HG03565 (cell line): Measurements from ENCODE around the gene SLC35B2.
"Not testable (repeated sequence)": the region's sequence is repeated elsewhere in the genome, so short reads cannot be mapped to it uniquely, and the experiment has no call there.

Experiments used
- ATAC-seq: cut with Tn5 transposase; IDR thresholded peaks from one replicate; pipeline ENCODE4 v1.9.1; 2021; ENCODE audit warnings: mild to moderate bottlenecking, moderate library complexity; ENCODE audit not compliant: unreplicated experiment

The SLC35B2 gene

DNA sequence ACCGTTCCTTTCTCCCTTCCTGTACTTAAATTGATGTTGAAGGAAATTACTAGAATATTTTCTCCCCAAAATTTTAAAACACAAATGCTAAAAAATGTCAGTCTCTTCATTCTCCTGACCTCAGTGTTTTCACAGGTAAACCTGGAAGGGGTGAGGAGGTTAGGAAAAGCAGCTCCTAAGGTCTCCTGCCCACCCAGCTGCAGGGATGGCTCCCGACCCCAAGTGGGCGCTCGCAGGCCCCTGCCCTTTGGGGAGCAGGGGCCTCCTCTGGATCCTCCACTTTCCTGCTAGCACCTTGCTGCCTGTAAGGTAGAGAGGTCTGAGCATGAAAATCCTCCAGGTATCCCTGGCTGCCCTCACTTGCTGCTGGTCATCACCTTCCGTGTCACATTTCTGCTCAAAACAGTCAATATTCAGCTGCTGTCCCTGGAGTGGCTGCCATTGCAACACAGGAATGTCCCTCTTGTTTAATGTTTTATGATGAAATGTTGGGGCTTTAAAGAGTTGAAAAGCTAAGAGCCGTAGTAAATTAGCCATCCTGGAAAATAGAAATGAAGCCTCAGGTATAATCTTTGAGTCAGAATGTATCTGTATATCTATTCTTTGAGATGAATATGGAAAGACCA is 21.3 kb downstream of the SLC35B2 start:
- no peak for ATAC-seq

DNA sequence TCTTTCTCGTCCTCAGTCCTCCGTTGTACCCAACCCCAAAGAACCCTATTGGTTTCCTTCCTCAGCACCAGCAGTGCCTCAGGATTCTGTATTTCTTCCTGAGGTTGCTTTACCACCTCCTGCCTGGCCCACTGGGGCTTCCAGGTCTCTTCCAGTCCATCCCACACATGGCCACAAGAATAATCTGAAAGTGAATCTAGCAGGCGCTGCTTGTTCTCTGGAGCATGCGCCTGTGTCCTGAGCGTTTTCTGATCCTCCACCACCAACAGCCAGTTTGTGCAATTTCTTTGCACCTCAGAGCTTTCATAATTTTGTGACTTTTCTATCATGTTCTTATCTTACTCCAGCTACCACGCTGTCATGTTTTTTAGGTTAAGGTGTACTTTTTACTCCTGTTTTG is 22.1 kb downstream of the SLC35B2 start:
- no peak for ATAC-seq

DNA sequence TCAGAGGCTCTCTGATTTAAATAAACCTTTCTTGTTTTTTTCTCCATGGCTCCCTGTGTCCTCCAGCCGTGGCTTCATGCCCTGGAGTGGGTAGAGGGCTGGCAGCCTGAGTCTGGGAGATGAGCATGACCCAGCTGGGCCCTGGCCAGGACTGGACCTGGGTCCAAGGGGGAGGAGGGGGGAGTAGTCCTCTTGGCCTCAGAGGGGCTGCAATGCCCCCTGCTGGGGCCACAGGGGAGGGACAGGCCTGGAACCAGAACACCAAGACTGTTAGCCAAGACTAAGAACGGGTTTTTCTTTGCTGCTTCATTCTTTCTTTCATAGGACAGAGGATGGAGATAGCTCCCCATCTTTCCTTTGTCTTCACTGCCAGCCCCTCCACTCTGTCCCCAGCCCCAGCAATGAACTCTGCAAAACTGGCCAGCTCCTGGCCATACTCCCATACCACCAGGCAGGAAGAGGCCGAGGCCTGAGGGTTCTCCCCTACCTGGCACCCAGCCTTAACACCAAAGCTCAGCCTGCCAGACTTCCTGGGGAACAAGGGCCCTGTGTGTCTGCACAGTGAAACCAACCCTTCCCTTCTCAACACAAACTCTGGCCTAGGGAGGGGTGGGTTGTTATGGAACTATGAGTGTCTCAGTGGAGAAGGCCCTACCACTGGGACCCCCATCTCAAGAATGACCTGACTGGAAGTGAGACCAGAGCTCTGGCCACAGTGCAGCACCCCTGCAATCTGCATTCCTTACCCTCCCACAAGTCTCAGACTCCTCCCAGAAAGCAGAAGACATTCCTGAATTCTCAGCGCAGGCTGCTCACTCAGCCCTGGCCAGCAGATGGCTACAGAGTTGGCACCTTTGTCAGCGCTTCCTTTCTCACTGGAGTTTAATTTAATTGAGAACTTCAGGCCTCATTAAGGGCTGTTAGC is 23.0 kb downstream of the SLC35B2 start:
- no peak for ATAC-seq

DNA sequence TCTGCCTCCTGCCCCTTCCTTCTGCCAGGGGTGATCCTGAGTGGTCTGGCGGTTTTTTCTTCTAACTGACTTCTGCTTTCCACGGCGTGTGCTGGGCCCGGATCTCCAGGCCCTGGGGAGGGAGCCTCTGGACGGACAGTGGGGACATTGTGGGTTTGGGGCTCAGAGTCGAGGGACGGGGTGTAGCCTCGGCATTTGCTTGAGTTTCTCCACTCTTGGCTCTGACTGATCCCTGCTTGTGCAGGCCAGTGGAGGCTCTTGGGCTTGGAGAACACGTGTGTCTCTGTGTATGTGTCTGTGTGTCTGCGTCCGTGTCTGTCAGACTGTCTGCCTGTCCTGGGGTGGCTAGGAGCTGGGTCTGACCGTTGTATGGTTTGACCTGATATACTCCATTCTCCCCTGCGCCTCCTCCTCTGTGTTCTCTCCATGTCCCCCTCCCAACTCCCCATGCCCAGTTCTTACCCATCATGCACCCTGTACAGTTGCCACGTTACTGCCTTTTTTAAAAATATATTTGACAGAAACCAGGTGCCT is 23.7 kb downstream of the SLC35B2 start:
- no peak for ATAC-seq

DNA sequence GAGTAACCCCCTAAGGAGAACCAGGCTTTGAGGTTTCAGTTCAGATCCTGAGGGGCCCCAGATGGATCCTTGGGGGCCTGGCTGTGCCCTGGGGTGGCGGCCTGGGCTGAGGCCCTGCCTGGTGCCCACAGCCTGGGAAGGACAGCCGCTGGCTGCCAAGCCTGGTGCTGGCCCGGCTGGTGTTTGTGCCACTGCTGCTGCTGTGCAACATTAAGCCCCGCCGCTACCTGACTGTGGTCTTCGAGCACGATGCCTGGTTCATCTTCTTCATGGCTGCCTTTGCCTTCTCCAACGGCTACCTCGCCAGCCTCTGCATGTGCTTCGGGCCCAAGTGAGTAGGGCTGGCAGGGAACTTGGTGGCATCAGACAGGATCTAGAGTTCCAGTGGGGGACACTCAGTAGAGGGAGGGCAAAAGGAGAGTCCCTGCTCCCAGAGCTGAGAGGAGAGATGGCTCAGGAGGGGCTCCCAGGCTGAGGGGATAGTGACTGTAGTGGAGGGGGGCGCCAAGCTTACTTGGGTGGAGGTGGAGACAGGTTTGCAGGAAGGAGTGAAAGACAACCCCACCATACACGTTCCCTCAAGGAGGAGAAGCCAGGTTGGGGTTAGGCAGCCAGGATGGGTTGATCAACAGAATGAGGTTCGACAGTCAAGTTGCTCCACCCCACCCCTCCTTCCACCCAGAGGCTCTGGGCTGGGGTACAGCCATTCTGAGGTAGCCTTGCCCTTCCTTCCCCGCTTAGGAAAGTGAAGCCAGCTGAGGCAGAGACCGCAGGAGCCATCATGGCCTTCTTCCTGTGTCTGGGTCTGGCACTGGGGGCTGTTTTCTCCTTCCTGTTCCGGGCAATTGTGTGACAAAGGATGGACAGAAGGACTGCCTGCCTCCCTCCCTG is 24.4 kb downstream of the SLC35B2 start:
- no peak for ATAC-seq

DNA sequence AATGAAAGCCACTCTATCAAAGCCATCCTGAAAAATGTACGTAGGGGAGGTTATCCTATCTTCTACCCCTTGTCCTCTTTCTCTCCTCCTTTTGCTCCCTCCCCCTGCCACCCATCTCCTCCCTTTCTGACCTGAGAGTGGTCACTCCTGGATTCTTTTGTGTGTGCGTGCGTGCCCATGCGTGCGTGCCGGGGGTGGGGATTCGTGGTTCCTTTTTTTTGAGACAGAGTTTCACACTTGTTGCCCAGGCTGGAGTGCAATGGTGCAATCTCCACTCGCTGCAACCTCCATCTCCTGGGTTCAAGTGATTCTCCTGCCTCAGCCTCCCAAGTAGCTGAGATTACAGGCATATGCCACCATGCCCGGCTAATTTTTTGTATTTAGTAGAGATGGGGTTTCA is 25.9 kb downstream of the SLC35B2 start:
- not testable (repeated sequence) for ATAC-seq

DNA sequence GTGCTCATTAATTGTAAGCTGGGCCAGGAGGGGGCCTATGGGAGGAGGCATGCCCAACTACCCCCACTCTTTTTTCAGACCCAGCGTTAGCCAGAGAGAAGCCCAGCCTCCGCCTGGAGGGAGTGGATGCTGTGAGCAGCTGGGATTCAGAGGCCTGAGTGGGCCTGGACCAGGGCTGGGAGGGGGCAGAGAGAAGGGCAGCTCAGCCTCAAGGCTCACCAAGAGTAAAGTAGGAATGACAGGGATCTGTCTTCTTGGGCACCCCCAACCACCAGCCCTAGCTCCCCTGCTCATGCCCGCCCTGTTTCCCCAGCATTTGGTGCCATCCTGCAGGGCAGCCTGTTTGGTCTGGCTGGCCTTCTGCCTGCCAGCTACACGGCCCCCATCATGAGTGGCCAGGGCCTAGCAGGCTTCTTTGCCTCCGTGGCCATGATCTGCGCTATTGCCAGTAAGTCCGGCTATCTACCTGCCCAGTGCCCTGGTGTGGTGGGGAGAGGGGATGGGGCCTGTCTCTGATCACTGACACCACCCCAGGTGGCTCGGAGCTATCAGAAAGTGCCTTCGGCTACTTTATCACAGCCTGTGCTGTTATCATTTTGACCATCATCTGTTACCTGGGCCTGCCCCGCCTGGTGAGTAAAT is 27.2 kb downstream of the SLC35B2 start:
- no peak for ATAC-seq

DNA sequence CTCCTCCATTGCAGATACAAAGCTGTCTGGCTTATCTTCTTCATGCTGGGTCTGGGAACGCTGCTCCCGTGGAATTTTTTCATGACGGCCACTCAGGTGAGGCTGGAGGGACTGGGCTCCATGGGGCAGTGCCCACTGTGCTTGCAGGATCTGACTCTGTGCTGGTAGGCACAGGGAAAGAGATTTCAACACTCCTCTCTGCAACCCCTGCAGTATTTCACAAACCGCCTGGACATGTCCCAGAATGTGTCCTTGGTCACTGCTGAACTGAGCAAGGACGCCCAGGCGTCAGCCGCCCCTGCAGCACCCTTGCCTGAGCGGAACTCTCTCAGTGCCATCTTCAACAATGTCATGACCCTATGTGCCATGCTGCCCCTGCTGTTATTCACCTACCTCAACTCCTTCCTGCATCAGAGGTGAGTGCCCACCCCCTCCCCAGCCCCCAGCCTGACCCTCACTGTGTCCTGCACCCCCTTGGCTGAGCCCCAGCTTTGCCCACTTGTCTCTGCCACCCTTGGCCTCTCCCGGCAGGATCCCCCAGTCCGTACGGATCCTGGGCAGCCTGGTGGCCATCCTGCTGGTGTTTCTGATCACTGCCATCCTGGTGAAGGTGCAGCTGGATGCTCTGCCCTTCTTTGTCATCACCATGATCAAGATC is 27.8 kb downstream of the SLC35B2 start:
- no peak for ATAC-seq

DNA sequence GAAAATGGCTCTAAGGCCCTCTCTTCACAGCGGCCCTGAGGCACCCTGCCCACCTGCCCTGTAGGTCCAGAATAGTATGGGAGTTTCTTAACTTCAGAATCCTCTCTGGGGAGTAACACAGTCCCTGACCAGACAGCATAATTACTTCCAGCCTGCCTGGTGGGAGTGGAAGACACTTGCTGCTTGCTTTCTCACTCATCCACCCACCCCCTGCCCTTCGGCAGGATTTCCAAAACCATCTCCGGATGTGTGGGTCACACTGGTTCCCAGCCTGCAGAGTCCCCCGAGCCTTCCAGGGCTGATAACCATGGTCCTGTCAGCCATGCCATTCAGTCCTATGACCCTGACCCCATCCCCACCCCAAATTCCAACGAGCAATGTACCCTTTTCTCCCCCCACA is 28.5 kb downstream of the SLC35B2 start:
- ATAC-seq = no peak

DNA sequence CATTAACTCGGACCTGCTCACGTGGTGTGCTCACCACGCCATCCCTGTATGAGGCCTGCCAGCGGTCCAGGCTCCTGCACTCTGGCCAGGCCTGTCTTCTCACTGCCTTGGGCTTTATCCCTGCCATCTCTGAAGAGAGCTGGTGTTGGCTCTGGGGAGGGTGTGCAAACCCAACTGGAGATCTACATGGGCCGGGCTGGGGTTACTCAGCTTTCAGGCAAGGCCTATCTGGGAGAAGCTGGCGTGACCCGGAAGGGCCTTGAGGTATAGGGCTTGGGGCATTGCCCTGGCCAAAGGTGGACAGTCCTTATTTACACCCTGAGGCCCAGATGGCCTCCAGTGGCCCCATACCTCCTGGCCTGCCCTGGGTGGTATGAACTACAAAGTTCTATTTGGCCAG is 28.9 kb downstream of the SLC35B2 start:
- ATAC-seq = no peak

DNA sequence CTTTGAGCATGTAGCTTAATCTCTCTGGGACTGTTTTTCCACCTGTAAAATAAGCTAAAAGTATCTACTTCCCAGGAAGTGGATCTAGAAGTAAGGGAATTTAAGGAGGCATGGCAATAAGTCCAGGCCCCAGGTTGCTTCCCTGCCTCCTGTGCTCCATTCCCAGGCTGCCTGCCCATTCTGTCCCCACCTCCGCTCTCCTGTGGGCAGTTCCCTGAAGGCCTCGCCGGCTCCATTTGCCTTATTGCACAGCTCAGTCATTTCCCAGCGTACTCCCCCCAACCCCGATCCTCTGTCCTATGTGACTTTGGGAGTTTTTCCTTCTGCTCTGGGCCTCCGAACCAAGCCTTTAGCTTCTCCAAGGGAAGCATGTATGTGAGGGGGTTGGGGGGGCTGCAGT is 29.3 kb downstream of the SLC35B2 start:
- ATAC-seq = no peak

DNA sequence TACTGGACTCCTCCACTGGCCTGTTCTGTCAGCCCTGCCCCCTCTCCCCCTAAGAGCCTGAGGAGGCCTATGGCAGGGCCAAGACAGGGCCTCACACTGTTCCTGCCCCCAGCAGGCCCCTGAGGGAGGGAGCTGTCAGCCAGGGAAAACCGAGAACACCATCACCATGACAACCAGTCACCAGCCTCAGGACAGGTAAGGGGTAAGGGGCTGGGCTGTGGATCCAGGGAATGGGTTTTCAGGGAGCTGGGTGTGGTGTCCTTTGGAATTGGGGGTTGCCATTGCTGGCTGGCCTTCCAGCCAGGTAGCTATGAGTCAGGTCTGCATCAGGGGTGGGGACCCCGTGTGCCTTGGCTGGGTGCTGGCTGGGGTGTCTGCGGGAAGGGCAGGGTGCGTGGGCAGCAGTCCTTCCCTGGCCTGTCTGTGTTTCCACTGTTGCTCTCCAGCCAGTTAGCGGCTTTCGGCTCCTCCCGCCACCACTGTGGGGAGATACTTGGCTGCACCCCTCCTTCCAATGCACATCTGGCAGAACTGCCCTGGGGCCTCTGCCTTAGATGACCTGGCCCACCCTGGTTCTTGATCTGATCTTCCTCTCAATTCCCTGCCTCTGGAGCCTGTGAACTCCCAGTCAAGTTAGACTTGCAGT is 30.1 kb downstream of the SLC35B2 start:
- ATAC-seq = no peak

DNA sequence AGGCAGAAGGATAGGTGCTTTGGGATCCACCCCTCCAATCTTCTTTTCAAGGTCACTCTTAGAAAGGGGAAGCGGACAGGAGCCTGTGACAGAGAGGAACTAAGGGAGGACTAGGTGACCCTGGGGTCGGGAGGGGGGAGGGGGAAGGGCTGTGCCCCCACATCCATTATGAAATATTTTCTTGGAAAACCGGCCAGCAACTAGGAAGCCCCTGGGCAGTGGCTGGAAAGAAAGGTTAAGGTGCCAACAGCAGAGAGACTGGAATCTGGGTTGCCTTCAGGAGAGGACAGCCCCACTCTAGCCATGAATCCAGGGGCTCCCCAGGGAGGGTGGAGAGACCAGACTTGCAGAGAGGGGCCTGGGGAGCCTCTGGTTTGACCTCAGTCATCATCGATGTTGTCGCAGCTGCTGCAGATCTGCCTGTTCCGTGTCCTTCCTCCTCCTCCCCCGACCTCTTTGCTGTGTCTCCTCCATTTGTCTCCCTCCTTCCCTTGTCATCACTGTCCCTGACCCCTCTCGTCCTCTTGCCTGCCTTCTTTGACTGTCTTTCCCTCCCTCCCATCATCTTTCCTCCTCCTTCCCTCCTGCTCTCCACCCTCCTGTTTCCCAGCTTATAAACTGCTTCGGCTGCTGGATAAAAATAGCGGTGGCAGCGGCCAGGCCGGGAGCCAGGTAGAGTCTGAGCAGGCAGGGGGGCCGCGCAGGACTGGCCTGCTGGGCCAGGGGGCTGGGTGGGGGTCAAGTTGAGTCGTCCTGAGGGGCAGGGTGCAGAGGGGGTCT is 30.8 kb downstream of the SLC35B2 start:
- no peak for ATAC-seq

DNA sequence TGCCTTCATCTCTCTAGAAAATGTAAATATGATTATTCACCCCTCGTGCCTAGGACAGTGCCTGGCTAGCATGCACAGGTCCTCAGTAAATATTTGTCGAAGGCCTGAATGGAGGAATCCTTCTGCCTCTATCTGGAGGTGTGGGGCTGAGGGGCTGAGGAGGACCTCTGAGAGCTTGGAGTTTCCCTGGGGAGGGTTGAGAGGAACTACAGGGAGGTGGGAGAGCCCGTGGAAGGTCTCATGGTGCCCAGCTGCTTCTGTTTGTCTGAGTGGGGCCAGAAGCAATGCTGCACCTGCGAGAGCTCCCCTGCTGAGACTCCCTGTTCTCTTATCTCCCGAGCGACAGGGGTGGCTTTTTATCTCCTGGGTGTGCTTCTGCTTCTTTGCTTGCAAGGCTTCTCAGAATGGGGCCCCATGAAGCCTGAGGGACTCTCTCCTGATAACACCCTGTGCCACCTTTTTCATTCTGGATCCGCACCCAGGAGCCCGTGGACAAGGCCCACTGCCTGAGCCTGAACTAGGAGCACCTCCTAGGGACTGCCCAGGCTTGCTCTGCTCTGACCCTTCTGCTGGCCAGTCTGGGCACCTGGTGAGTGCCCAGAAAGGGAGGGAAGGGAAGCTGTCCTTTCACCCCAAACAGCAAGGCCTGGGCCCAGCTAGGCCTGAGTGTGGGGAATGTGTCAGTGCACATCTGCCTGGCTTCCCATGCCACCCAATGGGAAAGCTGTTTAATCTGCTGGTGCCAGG is 31.6 kb downstream of the SLC35B2 start:
- ATAC-seq = no peak

DNA sequence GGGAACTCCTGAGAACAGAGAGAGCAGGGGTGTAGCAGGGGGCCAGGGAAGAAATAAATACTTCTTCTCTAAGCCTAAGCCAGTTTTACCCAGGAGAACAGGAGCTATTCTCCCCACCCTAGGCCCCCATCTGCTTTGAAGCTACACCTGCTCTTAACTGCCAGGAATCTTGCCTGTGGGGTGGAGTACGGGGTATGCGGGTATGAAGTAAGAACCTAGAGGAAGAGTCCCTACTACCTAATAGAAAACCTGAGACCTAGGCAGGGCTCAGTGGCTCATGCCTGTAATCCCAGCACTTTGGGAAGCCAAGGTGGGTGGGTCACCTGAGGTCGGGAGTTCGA is 32.4 kb downstream of the SLC35B2 start:
- no peak for ATAC-seq

DNA sequence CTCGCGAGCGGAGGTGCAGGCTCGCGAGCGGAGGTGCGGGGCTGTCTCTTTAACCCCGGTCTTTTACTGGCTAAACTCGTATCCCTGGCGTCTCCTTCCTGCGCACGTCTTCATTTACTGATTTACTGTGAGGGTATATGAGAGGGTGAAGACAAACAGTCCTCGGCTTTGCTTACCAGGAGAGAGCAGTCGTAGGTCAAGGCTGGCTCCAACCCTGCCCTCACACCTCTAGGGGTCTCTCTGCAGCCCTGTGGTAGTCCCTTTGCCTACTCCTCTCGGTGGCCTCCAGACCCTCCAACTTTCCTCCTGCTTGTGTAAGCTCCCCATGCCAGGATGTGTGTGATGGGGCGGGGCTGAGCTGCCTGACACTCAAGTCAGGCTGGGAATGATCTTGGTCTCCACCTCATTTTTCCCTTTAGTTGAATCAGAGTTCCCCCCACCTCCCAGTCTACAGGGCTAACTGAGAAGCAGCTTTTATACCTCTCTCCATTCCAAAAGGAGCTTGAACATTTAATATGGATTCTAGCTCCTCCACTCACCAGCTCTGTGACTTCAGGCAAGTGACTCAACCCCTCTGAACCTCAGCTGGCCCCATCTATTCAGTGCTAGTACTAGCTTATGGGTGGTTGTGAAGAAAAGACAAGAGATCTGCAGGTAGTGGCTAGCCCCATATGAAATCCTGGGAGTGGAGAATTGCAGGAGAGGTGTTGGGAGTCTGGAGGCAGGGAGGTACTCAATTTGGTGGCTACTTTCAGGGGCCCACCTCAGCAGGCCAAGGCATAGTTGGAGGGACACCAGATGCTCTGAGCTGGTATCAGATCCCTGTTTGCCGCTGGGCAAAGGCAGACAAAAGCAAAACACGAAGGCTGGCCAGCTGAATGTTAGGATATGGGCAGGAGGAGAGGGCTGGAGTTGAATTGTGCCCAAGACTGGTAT is 33.0 kb downstream of the SLC35B2 start:
- no peak for ATAC-seq

DNA sequence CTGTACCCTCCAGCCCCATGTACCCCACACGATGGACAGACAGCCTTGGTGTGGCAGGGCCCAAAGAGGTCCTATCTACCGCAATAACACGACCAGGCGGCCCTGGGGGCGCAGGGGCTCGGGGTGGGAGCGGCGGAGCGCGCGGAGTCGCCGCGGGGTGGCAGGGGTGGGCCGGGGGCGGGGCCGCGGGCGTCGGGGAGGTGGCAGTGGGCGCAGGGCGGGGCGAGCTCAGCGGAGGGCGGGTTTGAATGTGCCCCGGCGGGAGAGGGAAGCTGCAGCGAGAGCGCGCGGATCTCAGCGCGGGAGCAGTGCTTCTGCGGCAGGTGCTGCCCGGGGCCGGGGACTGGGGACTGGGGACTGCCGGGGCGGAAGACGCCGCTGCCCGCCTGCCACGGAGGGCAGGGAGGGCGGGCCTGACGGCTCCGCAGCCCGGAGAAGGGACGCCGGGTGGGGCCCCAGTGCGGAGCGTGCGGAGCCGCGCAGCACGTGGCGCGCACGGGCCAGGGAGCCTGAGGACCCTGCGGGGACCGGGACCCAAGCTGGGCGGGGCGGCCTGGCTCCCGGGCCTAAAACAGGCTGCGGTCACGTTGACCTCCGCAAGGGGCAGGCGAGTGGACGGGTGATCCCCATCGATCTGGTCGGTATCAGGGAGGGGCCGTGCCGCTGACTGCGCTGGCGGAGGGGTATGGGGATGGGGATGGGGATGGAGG is 33.9 kb downstream of the SLC35B2 start, which contains the start of gene SLC29A1:
Gene SLC29A1 (plus strand): TSS at position 277 of the 710 bp plus-strand sequence. CDS start 3,719 bp downstream, outside the sequence.
- ATAC-seq = no peak
